ENCODE results near the gene HPS4.

DNA sequence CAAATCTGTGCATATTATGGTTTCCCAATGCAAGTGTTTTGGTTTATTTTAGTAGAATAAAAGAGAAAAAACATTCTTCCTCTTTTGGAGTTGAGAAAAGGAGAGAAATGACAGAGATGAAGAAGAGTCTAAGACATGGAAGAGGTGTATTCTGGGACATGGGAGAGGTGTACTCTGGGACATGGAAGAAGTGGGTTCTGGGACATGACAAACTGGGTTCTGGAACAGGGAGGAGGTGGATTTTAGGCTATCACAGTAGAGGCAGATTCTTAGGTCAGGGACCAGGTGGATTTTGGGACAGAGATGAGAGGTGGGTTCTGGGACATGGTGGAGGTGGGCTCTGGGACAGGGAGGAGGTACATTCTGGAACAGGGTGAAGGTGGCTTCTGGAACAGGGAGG is 56.7 kb downstream of the HPS4 start:
- TF ChIP-seq ETV6 (conservative IDR thresholded peaks at IDR 0.05 in 1 of 2, IDR thresholded peaks at IDR 0.05 in 1 of 2; ENCODE audit: borderline replicate concordance in 1 of 2, low read depth in 1 of 2) (no peak), POLR2A (IDR thresholded peaks at IDR 0.05; ENCODE audit: low read depth, low read length) (no peak), ZNF274 (IDR thresholded peaks at IDR 0.05; ENCODE audit: insufficient read depth, insufficient read length) (no peak), BHLHE40 (IDR thresholded peaks at IDR 0.05; ENCODE audit: borderline replicate concordance in 1 of 2, low read depth in 2 of 2, low read length in 1 of 2) (no peak), MXI1 (IDR thresholded peaks at IDR 0.05; ENCODE audit: low read depth, low read length) (no peak), ZNF217 (IDR thresholded peaks at IDR 0.05) (no peak)
- TF ChIP-seq, protein P1, sequence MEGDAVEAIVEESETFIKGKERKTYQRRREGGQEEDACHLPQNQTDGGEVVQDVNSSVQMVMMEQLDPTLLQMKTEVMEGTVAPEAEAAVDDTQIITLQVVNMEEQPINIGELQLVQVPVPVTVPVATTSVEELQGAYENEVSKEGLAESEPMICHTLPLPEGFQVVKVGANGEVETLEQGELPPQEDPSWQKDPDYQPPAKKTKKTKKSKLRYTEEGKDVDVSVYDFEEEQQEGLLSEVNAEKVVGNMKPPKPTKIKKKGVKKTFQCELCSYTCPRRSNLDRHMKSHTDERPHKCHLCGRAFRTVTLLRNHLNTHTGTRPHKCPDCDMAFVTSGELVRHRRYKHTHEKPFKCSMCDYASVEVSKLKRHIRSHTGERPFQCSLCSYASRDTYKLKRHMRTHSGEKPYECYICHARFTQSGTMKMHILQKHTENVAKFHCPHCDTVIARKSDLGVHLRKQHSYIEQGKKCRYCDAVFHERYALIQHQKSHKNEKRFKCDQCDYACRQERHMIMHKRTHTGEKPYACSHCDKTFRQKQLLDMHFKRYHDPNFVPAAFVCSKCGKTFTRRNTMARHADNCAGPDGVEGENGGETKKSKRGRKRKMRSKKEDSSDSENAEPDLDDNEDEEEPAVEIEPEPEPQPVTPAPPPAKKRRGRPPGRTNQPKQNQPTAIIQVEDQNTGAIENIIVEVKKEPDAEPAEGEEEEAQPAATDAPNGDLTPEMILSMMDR (IDR thresholded peaks at IDR 0.05 in 2 of 3, conservative IDR thresholded peaks at IDR 0.05 in 1 of 3; ENCODE audit: control insufficient read depth in 2 of 3, extremely low read depth in 1 of 3, insufficient read depth in 1 of 3, low read depth in 3 of 3, low read length in 3 of 3): no peak
- TF ChIP-seq, protein P2, sequence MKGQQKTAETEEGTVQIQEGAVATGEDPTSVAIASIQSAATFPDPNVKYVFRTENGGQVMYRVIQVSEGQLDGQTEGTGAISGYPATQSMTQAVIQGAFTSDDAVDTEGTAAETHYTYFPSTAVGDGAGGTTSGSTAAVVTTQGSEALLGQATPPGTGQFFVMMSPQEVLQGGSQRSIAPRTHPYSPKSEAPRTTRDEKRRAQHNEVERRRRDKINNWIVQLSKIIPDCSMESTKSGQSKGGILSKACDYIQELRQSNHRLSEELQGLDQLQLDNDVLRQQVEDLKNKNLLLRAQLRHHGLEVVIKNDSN (IDR thresholded peaks at IDR 0.05; ENCODE audit: borderline replicate concordance, extremely low read length, insufficient read depth, low read depth, low read length): no peak

All from GM12878 (cell line).